ENCODE data around the gene CDHR2. TPM values are rescaled to one million over a fixed set of nuclear protein-coding genes. Genes with fewer than 3 reads are reported as not detected.

CDHR2 gene
- total and polyA plus RNA-seq, 2 donors, result not detected

DNA sequence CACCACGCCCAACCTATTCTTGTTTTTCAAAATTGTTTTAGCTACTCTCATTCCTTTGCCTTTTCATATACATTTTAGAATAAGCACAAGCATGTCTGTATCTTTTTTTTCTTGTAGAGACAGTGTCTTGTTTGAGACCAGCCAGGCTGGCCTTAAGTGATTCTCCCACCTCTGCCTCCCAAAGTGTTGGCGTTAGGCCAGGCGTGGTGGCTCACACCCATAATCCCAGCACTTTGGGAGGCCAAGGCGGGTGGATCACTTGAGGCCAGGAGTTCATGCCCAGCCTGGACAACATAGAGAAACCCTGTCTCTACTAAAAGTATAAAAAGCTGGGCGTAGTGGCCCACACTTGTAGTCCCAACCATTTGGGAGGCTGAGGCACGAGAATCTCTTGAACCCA, 25.0 kb upstream of the CDHR2 start:
- Histone ChIP-seq H3K4me3 (ENCODE audit: low read depth, low read length) (no peak overlapping the region), H3K27ac (ENCODE audit: low read depth) (no peak overlapping the region), H3K36me3 (ENCODE audit: insufficient read depth) (no peaks in the 10 kb centered on the region), H3K4me1 (ENCODE audit: insufficient read depth) (no peaks in the 10 kb centered on the region)
- WGBS, result 91% methylated on average over 6 of the region's 6 CpGs
- no peak for DNase-seq (ENCODE audit: extremely low spot score)

- no peaks in the 10 kb centered on the region for H3K36me3 ChIP-seq (ENCODE audit: insufficient read depth)
- H3K4me1 ChIP-seq (ENCODE audit: insufficient read depth), result no peaks in the 10 kb centered on the region
- WGBS, result 89% methylated on average over 15 of the region's 15 CpGs
- no peak overlapping the region for H3K4me3 ChIP-seq (ENCODE audit: low read depth, low read length)
- H3K27ac ChIP-seq (ENCODE audit: low read depth), result no peak overlapping the region
- DNase-seq (ENCODE audit: extremely low spot score), result no peak
These were observed 24.2 kb upstream of the CDHR2 start for GRCh38 chr5:176524987-176525386.

- Histone ChIP-seq H3K4me1 (ENCODE audit: insufficient read depth) (no peaks in the 10 kb centered on the region), H3K36me3 (ENCODE audit: insufficient read depth) (no peaks in the 10 kb centered on the region), H3K4me3 (ENCODE audit: low read depth, low read length) (no peak overlapping the region), H3K27ac (ENCODE audit: low read depth) (no peak overlapping the region)
- 90% methylated on average over 9 of the region's 9 CpGs for WGBS
- no peak for DNase-seq (ENCODE audit: extremely low spot score)
These were observed 23.5 kb upstream of the CDHR2 start for GRCh38 chr5:176525677-176526076.

GRCh38 chr5:176526462-176526861, 22.7 kb upstream of the CDHR2 start:
- H3K27ac ChIP-seq (ENCODE audit: low read depth), result no peak overlapping the region
- DNase-seq (ENCODE audit: extremely low spot score), result no peak
- H3K36me3 ChIP-seq (ENCODE audit: insufficient read depth), result no peaks in the 10 kb centered on the region
- no peak overlapping the region for H3K4me3 ChIP-seq (ENCODE audit: low read depth, low read length)
- WGBS, result 91% methylated on average over 9 of the region's 9 CpGs
- H3K4me1 ChIP-seq (ENCODE audit: insufficient read depth), result no peaks in the 10 kb centered on the region

GRCh38 chr5:176527246-176528222, 21.6 kb upstream of the CDHR2 start:
- DNase-seq (ENCODE audit: extremely low spot score), result no peak
- Histone ChIP-seq H3K4me3 (ENCODE audit: low read depth, low read length) (no peak overlapping the region), H3K27ac (ENCODE audit: low read depth) (no peak overlapping the region), H3K36me3 (ENCODE audit: insufficient read depth) (peaks cover 1% of the 10 kb centered on the region), H3K4me1 (ENCODE audit: insufficient read depth) (no peaks in the 10 kb centered on the region)
- 79% methylated on average over 34 of the region's 34 CpGs for WGBS

- no peak for DNase-seq (ENCODE audit: extremely low spot score)
These were observed 20.8 kb upstream of the CDHR2 start for GRCh38 chr5:176528301-176528700.

DNA sequence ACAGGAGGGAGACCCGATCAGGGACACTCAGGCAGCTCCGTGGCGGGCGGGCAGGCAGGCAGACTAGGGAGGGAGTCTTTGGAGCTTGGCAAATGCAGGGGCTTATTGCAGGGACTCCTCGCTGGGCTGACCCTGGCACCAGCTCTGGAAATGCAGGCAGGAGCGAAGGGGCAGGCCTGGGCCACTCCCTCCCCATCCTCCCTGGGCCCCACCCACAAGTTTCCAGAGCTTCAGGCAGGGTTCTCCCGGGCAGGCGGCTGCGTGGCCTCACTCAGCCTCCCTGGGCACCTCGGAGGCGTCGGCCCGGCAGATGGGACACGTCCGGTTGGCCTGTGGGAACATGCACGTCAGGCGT, 20.4 kb upstream of the CDHR2 start:
- DNase-seq (ENCODE audit: extremely low spot score), result no peak
- no peak overlapping the region for H3K4me3 ChIP-seq (ENCODE audit: low read depth, low read length)
- H3K4me1 ChIP-seq (ENCODE audit: insufficient read depth), result no peaks in the 10 kb centered on the region
- H3K36me3 ChIP-seq (ENCODE audit: insufficient read depth), result peaks cover 1% of the 10 kb centered on the region
- no peak overlapping the region for H3K27ac ChIP-seq (ENCODE audit: low read depth)
- 75% methylated on average over 17 of the region's 17 CpGs for WGBS

More at GRCh38 chr5:176528301-176528700, 20.8 kb upstream of the CDHR2 start:
- Histone ChIP-seq H3K4me3 (ENCODE audit: low read depth, low read length) (no peak overlapping the region), H3K36me3 (ENCODE audit: insufficient read depth) (peaks cover 1% of the 10 kb centered on the region), H3K4me1 (ENCODE audit: insufficient read depth) (no peaks in the 10 kb centered on the region), H3K27ac (ENCODE audit: low read depth) (no peak overlapping the region)
- 65% methylated on average over 11 of the region's 11 CpGs for WGBS

DNA sequence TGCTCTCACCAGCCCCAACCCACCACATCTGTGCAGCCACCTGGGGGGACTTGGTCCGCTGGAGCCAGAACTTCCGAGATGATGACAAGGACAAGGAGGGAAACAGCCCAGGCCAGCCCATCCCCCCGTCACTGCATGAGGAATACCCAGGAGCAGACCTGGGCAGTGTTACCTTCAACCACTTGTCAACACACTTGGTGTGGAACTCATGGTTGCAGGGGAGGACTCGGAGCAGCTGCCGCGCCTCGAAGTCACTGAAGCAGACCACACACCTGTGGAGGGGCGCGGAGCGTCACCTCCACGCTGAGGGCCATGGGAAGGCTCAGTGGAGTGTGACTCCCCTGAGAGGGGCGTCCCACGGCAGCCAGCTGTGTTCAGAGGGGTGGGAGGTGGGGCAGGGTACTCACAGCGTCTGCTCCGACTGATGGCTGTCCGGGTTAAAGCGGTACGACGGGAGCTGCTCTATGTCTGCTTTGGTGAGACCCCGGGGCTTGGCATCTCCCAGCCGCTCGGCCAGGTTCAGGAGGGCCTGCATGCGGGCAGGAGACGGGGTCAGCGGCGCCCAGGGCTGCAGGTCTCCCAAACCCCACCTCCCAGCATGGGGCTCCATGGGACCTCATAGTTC, 19.9 kb upstream of the CDHR2 start:
- DNase-seq (ENCODE audit: extremely low spot score), result no peak
- Histone ChIP-seq H3K27ac (ENCODE audit: low read depth) (no peak overlapping the region), H3K36me3 (ENCODE audit: insufficient read depth) (peaks cover 1% of the 10 kb centered on the region), H3K4me1 (ENCODE audit: insufficient read depth) (no peaks in the 10 kb centered on the region), H3K4me3 (ENCODE audit: low read depth, low read length) (no peak overlapping the region)
- 94% methylated on average over 26 of the region's 26 CpGs for WGBS

DNA sequence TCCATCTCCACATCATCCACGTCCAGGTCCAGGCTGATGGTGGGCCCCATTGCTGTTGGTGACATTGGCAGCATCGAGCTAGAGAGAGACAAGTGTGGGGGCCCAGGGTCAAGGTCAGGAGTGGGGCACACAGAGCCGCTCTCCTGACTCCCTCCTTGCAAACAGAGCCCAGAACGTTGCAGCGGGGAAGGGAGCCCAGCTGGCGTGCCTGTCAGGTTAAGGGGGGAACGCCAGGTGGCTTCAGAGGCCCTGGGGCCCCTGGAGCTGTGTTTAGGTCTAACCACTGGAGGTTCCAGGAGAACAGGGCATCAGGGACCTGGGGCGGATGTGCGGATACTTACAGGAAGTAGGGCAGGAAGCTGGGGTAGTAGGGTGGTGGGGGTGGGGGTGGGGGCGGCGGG, 19.4 kb upstream of the CDHR2 start:
- Histone ChIP-seq H3K4me1 (ENCODE audit: insufficient read depth) (no peaks in the 10 kb centered on the region), H3K4me3 (ENCODE audit: low read depth, low read length) (no peak overlapping the region), H3K27ac (ENCODE audit: low read depth) (no peak overlapping the region), H3K36me3 (ENCODE audit: insufficient read depth) (peaks cover 1% of the 10 kb centered on the region)
- WGBS, result 80% methylated on average over 11 of the region's 11 CpGs
- DNase-seq (ENCODE audit: extremely low spot score), result no peak

- 76% methylated on average over 28 of the region's 28 CpGs for WGBS
- H3K36me3 ChIP-seq (ENCODE audit: insufficient read depth), result peaks cover 1% of the 10 kb centered on the region
- H3K4me3 ChIP-seq (ENCODE audit: low read depth, low read length), result no peak overlapping the region
- no peaks in the 10 kb centered on the region for H3K4me1 ChIP-seq (ENCODE audit: insufficient read depth)
- H3K27ac ChIP-seq (ENCODE audit: low read depth), result no peak overlapping the region
- no peak for DNase-seq (ENCODE audit: extremely low spot score)
These were observed 18.7 kb upstream of the CDHR2 start for GRCh38 chr5:176530393-176530982.

DNA sequence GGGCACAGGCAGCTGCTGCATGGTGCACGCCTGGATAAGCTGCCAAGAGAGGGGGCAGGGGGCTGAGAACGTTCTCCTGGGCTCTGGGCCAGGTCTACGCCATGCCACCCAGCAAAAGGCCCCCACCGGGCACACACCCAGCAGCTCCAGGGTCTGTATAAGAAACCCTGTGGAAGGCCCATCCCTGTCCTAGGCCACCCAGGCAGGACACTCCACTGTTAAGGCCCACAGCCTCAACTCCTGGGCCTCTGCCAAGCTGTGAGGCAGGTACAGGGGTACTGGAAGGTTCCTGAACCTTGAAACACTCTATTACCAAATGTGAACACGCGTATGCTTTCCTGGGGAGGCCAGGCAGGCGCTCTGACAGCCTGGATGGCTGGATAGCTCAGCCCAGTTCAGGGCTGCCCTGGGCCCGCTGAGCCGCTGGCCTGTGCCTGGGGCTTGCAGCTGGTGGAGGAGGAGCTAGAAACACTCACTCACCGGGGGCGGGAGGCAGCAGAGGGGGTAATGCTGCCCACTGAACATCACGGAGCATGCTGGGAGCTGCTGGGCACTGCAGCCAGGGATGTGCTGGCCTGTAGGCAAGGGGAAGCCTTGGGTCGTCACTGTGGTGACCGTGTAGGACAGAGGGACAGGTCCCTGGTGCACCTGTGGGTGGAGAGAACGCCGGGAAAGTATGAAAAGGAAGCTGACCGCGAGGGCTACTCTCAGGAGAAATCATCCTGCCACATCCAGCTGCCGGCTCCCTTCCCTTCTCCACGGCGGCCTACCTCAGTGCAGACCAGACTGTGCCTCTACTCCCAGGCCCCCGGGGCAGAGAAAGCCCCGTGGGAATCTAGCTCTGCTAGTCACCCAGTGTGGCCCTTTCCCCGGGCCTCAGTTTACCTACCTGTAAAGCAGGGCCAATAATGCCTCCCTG, 17.9 kb upstream of the CDHR2 start:
- DNase-seq (ENCODE audit: extremely low spot score), result no peak
- Histone ChIP-seq H3K27ac (ENCODE audit: low read depth) (no peak overlapping the region), H3K36me3 (ENCODE audit: insufficient read depth) (peaks cover 1% of the 10 kb centered on the region), H3K4me3 (ENCODE audit: low read depth, low read length) (no peak overlapping the region), H3K4me1 (ENCODE audit: insufficient read depth) (no peaks in the 10 kb centered on the region)
- WGBS, result 57% methylated on average over 24 of the region's 24 CpGs

GRCh38 chr5:176531902-176532493, 17.1 kb upstream of the CDHR2 start:
- Histone ChIP-seq H3K4me1 (ENCODE audit: insufficient read depth) (no peaks in the 10 kb centered on the region), H3K36me3 (ENCODE audit: insufficient read depth) (peaks cover 1% of the 10 kb centered on the region), H3K4me3 (ENCODE audit: low read depth, low read length) (no peak overlapping the region), H3K27ac (ENCODE audit: low read depth) (no peak overlapping the region)
- no peak for DNase-seq (ENCODE audit: extremely low spot score)
- 86% methylated on average over 28 of the region's 28 CpGs for WGBS

DNA sequence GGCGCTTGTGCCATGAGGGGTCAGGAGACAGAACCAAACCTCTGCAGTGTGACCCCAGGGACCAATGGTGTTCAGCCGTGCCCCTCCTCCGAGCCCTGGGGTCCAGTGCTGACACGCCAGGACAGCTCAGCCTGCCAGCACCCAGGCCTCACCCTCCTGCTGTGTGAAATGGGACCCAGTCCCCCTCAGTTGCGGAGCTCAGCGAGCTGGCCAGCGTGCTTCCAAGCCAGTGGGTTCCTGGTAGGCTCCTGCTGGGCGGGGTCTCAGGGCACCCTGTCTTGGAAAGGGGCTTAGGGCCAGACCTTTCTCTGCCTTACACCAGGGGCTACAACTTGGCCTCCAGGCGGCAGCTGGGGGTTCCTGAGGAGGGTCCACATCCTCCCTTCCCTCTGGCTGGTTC, 16.3 kb upstream of the CDHR2 start:
- DNase-seq (ENCODE audit: extremely low spot score), result no peak
- Histone ChIP-seq H3K4me3 (ENCODE audit: low read depth, low read length) (no peak overlapping the region), H3K4me1 (ENCODE audit: insufficient read depth) (no peaks in the 10 kb centered on the region), H3K27ac (ENCODE audit: low read depth) (no peak overlapping the region), H3K36me3 (ENCODE audit: insufficient read depth) (peaks cover 1% of the 10 kb centered on the region)
- 92% methylated on average over 9 of the region's 9 CpGs for WGBS

Data from urinary bladder (tissue), 4 donors.